NCI-H2107 treated with DMSO at 0.1 percent for 48 hours (cell line): Measurements from ENCODE around the gene ALPK3.
A peak's percentile ranks its signal among the peaks of the same experiment; 100 is the strongest.
"Not testable (repeated sequence)": the region's sequence is repeated elsewhere in the genome, so short reads cannot be mapped to it uniquely, and the experiment has no call there.

Source experiments
- DNase-seq: peaks from one replicate; lab custom pipeline; 2025; ENCODE audit not compliant: unreplicated experiment; lab: John Stamatoyannopoulos, UW

ALPK3 gene

DNA sequence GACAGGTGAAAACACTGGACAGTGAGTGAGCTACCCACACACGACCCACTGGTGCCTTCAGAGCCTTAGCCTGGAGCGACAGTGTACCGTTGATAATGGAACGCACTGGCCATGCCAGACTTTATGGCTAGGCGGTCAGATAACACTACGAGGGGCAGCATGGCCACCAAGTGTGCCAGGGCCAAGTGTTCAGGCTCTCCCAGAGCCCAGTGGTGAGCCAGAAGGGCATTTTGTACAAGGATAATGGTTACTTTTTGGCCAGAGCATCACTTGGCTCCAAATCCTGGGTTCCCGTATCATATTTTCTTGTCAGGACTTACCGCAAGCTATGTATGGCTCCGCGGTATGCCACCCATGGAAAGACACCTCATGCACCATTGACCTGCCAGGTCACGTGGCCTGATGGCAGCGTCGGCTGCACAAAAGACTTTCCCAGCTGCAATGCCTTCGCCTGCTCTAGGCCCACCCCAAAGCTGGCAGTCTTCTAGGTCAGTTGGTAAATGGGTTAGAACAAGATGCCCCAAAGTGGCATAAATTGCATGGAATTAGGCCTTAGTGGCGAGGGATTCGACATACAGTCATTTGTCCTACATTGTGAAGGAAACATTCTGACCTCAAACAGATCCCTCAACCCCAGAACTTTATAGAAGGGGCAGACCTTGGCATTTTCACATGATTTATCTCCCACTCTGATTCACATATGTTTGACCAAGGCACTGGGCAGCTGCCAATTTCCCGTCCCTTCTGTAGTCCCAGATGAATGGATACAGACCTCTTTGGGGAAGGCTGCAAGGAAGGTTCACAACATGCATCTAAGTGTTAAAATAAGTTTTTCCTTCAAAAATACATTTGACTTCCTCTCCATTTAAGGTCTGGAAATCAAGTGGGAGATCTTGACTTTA lies 55.1 kb downstream of the ALPK3 start:
- DNase-seq = no peak

DNA sequence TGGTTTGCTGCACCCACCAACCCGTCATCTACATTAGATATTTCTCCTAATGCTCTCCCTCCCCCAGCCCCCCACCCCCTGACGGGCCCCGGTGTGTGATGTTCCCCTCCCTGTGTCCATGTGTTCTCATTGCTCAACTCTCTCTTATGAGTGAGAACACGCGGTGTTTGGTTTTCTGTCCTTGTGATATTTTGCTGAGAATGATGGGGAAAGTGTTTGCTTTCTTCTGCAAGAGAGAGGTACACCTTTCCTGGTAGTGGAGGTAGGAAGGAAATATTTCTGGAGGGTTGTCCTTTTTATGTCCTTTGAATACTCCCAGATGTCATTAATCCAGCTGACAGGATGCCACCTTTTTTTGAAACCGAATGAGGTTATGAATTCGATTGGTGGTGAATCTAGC lies 56.8 kb downstream of the ALPK3 start:
- DNase-seq = no peak

DNA sequence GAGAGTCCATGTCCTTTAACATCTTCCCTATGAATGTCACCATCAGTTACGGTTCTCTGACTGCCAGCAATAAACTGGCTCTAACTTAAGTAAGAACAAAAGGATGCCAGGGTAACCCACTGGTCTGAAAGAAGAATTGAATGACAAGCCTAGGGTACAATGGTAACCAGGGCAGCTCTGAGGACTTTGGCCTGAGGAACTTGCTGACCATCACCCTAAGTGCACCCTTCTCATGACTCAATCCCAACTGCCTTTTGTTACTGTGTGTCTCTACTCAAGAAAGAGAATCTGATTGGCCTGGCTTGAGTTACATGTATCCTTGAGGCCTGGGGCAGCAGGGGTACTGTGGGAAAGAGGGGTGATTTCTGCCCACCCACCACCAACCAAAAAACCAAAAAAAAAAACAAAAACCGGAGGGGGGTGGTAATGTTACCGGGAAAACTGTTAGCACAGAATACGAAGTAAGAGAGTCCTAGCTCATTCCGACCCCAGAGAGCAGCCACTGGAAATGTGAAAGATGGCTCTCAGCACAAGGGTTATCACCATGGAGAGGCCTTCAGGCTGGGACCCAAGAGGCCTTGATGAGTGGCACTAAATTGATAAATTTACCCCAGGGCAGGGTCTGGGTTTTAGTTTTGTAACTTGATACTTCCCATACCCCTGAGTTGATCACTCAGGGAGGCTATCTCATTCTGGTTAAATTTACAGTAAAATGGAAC lies 58.0 kb downstream of the ALPK3 start:
- no peak for DNase-seq

DNA sequence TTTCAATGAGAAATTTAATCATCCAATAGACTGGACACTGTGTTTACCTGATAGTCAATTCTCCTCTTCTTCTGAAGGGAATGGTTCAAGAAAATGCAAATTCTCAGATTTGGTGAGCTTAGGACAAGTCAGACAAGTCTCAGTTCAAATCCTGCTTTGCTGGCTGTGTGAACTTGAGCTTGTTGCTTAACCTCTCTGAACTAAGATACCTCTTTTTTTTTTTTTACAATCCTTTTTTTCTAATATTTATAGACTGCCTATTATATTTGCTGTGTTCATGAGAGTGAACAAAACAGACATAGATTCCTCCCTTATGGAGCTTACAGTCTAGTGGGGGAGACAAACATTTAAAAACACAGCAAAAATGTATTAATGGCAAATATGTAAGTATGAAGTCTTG lies 59.1 kb downstream of the ALPK3 start:
- DNase-seq = no peak

DNA sequence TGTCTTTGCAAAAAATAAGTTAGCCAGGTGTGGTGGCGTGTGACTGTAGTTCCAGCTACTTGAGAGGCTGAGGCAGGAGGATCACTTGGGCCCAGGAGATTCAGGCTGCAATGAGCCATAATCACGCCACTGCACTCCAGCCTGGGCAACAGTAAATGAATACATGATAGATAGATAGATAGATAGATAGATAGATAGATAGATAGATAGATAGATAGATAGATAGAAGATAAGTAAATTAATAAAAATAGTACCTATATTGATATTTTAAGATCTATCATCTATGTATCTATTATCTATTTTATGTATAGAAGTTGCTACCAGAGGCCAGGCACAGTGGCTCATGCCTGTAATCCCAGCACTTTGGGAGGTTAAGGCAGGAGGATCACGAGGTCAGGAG lies 60.5 kb downstream of the ALPK3 start:
- not testable (repeated sequence) for DNase-seq

DNA sequence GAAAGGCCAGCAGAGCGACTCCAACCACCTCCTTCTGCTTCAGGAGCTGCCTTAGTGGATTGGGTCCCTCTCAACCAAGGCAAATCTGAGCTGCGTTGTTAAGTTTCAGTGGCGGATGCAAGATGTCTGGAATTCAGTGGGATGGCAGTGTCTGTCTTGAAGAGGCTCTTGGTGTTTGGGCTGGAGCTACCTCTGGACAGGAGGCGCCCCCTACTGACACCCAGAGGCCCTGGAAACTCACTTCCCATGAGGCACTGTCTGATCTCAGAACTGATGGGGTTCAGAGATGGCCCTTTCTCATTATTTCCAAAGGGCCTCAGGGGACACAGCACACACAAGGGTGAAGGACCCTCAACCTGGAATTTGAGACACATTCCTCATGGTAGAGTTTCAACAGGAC lies 61.3 kb downstream of the ALPK3 start:
- peak; percentile 16 for DNase-seq

DNA sequence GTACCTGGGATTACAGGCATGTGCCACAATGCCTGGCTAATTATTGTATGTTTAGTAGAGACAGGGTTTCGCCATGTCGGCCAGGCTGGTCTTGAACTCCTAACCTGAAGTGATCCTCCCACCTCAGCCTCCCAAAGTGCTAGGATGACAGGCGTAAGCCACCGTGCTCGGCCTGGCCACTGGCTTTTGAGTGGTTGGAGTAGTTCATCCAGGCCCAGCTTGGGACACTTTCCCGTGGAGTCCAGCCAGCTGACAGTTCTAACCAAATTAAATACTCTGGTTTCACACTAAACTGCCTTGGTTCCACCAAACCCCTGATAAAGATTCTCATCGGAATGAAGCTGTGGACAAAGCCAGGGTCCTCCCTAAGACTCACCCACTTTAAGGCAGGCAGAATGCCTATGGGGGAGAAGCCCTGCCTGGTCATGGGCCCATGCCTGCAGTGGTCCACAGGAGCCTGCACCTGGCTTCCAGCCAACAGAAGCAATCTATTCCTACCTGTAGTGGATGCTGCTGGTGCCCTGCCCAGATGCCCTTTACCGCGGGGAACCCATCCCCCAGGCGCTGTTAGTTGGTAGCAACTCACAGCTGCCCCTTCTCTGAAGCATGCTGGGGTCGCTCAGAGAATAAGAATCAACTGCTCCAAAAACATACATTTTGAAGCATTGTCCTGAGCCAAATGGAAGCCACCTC lies 62.1 kb downstream of the ALPK3 start:
- no peak for DNase-seq

DNA sequence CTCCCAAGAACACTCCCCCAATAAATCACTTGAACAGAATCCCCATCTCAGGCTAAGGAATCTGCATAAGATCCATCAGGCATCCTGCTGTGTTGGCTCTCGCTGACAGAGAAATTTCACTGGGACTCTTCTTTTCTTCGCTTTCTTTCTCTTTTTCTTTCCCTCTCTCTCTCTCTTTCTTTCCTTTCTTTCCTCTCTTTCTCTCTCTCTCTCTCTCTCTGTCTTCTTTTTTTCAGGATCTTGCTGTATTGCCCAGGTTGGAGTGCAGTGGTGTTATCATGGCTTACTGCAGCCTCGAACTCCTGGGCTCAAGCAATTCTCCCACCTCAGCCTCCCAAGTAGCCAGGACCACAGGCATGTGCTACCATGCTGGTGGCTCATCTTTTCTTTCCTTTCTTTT lies 62.9 kb downstream of the ALPK3 start:
- no peak for DNase-seq

DNA sequence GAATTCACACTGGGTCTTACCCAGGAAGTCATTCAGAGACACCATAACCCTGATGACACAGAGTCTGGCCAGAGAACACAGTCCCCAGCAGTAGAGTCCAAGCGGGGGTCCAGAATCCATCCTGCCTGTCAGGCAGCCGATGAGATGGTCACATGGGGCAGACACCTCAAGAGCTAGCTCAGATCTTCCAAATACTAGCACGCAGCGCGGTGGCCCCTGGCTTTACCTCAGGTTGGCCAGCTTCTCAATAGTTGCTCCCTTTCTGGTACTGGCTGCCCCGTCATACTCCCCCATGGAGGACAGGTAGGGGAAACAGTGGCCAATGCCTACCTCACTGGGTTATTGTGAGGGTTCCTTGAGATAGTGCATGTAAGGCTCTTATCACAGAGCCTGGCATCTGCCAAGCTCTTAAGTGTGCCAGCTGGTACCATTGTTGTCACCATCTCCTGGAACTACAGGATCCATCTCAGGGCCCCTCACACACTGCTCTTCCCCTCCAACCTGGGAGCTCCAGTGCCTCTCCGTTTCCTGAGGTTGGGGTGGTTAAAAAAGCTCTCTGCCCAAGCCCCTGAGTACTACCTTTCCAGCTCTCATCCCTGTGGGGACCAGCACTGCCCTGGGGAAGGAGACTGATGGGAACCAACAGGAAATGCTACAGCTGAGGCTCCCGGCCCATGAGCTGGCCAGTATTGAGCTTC lies 63.8 kb downstream of the ALPK3 start:
- DNase-seq = no peak

DNA sequence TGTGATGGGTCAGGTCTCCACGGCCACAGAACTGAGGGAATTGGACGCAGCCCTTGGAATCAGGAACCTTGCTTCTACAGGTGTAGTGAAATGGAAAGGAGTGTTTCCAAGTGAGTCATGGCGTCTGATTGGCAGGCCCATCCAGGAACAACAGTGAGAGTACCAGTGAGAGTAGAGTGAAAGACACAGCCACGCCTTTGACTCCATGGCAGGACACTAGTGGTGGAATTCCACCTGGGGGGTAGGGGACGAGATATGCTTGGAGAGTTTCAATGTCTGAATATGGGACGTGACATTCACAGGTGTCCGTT lies 64.3 kb downstream of the ALPK3 start:
- DNase-seq = no peak

DNA sequence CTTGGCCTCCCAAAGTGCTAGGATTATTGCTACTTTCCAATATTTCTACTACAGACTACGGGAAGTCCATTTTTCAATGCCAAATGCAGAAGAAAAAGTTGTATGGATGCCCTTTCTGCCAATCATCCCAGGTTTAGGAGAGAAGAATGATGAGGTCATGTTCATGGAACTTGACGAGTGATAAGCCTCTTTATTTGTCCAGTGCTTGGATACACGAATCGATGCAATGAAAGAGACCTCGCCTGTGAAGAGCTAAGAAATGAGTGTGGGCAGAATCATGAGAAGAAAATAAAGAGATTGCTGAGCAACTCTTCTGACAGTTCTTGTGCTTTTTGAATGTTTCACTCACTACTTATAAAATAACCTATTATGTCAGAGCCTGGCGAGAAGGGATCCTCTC lies 66.3 kb downstream of the ALPK3 start:
- DNase-seq = no peak

DNA sequence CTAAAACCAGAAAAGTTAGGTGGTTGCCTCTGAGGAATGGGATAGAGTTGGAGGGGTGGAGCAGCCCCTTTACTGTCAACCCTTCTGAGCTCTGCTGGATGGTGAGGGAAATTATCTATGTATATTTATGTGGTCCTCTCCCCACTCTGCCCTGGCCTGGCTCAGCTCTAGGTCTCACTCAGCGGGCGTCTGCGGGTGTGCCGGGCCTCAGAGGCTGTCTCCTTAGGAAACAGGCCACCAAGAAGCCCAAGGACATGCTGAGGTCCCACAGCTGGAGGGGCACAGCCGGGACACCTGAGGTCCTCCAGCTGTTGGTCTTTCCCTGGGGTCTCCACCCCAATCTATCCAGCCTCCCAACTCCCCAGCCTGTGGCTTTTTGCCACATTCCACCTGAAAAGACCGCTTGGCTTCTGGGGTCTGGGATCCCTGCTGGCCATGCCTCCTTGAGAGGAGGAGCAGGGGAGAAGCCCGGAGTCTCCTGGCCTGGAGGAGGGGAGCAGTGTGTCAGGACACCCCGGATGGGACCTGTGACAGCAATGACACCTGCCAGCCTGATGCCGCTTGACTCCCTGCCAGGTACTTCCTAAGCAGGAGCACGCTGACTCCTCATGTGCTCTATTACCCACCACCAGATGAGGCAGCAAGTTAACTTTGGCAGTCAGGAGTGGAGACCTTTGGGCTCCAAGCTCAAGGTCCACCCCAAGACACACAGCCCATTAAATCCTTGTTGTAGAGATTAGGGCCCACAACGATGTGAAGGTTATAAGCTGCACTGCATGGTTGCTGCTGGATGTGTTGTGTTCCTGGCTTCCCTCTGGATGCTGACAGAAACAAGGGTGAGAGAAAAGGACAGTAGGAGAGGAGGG lies 67.0 kb downstream of the ALPK3 start, which contains the start of gene SLC28A1:
SLC28A1 (plus strand) TSS at position 747 of the 866 bp plus-strand sequence. CDS start 3,099 bp downstream, outside the sequence.
- peak; percentile 0 for DNase-seq

DNA sequence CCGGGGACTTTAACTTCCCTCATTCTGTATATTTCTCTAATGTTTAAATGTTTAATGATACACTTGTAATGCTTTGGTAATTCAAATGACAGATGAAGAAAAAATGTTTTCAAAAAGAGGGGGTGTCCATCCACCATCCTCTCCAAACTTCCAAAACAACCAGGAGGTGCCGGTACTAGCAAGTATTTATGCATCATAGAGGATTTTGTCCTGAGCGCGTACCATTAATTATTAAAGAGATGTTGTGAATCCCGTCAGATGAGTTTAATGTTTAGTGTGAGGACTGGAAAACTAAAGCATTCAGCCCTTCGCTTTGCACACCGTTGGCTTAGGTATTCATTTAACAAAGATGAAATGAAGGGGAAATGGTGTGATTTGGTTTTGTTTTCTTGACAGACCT lies 68.6 kb downstream of the ALPK3 start:
- DNase-seq = no peak

DNA sequence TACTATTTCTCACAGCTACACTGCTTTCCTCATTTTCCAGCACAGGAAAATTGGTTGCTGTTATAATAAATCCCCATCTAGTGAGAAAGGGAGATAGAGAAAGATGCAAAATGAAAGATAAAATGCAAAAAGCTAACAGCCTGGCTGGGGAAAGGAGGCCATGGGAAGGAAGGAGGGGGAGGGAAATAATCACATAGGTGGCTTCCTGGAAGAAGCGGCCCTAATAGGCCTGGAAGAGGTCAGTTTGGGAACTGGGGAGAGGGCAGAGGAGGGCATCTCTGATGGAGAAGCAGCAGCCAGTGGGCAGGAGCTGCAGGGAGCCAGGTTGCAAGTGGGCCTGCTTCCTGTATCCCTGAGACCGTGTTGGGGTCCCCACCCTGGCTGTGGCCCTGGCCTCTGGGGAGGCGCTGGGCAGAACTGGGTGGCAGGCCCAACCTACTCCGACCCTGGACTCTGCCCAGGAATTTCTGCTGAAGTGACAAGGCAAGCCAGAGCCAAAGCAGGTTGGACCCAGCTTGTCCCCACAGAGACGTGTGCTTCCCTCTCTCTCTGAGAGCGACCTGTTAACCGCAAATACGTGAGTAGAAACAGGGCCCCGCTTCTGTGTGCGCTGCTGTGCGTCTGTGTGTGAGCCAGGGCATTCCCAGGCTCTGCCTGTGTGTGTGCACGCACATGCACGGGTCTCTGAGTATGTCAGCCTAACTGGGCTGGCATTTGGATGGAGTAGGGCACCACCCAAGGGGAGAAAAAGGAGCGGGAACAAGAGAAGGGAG lies 69.2 kb downstream of the ALPK3 start:
- DNase-seq = no peak

DNA sequence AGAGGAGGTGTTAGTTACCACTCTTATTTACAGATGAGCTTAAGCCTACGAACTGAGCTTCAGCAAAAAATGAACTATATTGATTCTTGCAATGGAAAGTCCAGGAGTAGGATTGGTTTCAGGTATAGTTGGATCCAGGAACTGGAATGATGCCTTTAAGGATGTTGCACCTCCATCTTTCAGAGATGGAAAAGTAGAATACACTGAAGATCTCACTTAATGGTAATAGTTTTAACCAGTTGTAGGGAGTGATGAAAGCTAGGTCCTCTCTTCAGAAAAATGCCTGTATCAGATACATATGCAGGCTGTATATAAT lies 69.8 kb downstream of the ALPK3 start:
- no peak for DNase-seq

DNA sequence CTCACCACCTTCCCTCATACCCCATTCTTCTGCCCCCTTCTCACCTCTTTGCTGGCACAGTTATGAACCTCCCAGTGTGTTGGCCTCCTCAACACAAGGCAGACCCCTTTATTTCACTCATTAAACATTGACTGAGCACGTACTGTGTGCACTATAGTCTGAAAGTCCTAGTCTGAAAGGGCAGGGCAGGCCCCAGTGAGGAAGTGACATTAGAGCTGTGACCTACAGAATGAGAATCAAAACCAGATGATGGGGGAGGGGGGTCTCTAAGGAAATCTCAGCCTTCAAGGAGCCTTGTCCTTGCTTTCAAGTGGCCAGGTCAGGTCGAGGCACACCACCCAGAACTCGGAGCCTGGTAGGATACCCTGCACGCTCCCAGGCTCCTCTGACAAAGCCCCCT lies 70.8 kb downstream of the ALPK3 start:
- no peak for DNase-seq

DNA sequence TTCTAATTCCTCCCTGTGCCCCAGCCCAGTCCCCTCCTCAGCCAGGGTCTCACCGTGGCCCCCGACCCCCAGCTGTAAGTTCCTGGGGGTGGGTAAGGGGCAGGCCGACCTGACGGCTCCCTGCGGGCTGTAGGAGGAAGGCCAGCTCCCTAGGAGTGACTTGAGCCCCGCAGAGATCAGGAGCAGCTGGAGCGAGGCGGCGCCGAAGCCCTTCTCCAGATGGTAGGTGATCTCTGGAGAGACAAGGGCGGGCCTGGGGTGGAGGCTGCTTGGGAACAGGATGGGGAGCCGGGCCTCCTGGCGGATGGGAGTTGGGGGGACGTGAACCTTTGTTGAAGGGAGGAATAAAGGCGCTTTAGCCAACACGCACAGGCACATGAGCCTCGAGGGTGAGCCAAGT lies 71.5 kb downstream of the ALPK3 start:
- DNase-seq = no peak

DNA sequence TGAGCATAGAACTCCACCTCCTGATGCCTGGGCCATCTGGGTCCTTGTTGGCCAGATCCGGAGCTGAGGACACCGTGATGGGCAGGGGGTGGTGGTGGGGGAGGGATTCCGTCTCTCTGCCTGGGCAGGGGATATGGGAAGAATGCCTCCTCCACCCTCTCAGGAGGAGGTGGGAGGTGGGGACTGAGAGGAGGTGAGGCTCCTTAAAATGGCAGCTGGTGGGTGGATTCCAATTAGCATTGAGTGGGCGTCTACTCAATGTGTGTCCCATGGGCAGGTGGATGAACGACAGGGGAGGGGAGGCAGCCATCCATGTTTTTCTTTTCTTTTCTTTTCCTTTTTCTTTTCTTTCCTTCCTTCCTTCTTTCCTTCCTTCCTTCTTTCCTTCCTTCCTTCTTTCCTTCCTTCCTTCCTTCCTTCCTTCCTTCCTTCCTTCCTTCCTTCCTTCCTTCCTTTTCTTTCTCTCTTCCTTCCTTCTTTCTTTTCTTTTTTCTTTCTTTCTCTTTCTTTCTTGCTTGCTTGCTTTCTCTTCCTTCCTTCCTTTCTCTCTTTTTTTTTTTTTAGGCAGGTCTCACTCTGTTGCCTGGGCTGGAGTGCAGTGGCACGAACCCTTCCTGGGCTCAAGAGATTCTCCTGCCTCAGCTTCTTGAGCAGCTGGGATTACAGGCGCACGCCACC lies 72.3 kb downstream of the ALPK3 start:
- no peak for DNase-seq

DNA sequence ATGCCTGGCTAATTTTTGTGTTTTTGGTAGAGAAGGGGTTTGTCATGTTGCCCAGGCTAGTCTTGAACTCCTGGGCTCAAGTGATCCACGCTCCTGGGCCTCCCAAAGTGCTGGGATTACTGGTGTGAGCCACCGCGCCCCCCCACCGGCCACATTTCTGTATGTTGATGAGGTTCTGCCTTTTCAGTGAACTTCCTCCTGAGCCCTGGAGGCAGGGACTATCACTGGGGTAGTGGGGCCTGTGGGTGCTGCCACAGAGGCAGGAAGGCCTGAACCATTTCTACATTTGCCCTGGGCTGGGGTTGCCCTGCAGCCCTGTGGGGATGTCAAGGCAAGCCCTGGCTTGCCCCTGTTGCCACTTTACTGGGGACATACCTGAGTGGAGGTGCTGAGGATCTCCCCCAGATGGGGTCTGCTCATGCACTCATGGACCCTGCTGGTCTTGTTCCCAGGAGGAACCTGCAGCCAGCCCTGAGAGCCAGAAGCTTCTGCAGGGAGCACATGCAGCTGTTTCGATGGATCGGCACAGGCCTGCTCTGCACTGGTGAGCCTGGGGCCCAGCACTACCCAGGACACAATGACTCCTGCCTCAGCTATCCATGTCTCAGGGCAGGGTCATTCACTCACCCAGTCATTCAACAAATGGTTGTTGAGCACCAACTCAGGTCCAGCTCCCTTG lies 73.0 kb downstream of the ALPK3 start:
- DNase-seq = no peak
